HEK293 (cell line): Measurements from ENCODE around the gene FTO.

Source experiments
- AEBP2 ChIP-seq: fragments of 450-650 bp; formaldehyde crosslinking; IDR thresholded peaks from 2 replicates; pipeline ENCODE4 v1.5.1; 2016; ENCODE audit warnings: missing biosample characterization, missing genetic modification characterization, borderline replicate concordance
- GLIS1 ChIP-seq: fragments of 450-650 bp; formaldehyde crosslinking; IDR thresholded peaks from 2 replicates; pipeline ENCODE4 v1.5.1; 2016; ENCODE audit warnings: missing biosample characterization, missing genetic modification characterization
- HOXA7 ChIP-seq: sonication (generic); formaldehyde crosslinking; IDR thresholded peaks from 2 replicates; pipeline ENCODE4 v1.8.1; 2022; ENCODE audit warnings: missing genetic modification reagents, borderline replicate concordance
- HOXC10 ChIP-seq: sonication (generic); formaldehyde crosslinking; IDR thresholded peaks from 2 replicates; pipeline ENCODE4 v1.8.1; 2023; ENCODE audit warnings: mild to moderate bottlenecking, missing genetic modification reagents
- HOXD13 ChIP-seq: sonication (generic); formaldehyde crosslinking; IDR thresholded peaks from 2 replicates; pipeline ENCODE4 v1.8.0; 2022; ENCODE audit warnings: missing genetic modification reagents, borderline replicate concordance
- IKZF3 ChIP-seq: fragments of 450-650 bp; IDR thresholded peaks from 2 replicates; pipeline ENCODE4 v1.5.0; 2018; ENCODE audit warnings: missing biosample characterization, mild to moderate bottlenecking, missing genetic modification characterization, moderate library complexity
- KLF16 ChIP-seq: fragments of 450-650 bp; formaldehyde crosslinking; IDR thresholded peaks from 2 replicates; pipeline ENCODE4 v1.5.1; 2017; ENCODE audit warnings: missing biosample characterization, missing genetic modification characterization
- KLF9 ChIP-seq: fragments of 450-650 bp; formaldehyde crosslinking; IDR thresholded peaks from 2 replicates; pipeline ENCODE4 v1.5.1; 2016; ENCODE audit warnings: missing biosample characterization, missing genetic modification characterization, low read depth
- OVOL3 ChIP-seq: fragments of 450-650 bp; formaldehyde crosslinking; IDR thresholded peaks from 2 replicates; pipeline ENCODE4 v1.5.1; 2016; ENCODE audit warnings: missing biosample characterization, missing genetic modification characterization
- RBAK ChIP-seq: fragments of 450-650 bp; formaldehyde crosslinking; IDR thresholded peaks from 2 replicates; pipeline ENCODE4 v1.5.1; 2016; ENCODE audit warnings: missing biosample characterization, missing genetic modification characterization
- TCF7L2 ChIP-seq: IDR thresholded peaks from 2 replicates; pipeline ENCODE4 v1.6.1; 2011; ENCODE audit warnings: low read depth, mild to moderate bottlenecking, inconsistent platforms, low read length, moderate library complexity, borderline replicate concordance
- YY2 ChIP-seq: fragments of 450-650 bp; formaldehyde crosslinking; IDR thresholded peaks from 2 replicates; pipeline ENCODE4 v1.5.1; 2016; ENCODE audit warnings: missing biosample characterization, missing genetic modification characterization
- ZBTB7A ChIP-seq: fragments of 450-650 bp; formaldehyde crosslinking; IDR thresholded peaks from 2 replicates; pipeline ENCODE4 v1.5.1; 2016; ENCODE audit warnings: low read depth, missing biosample characterization, missing genetic modification characterization
- ZFHX2 ChIP-seq: fragments of 450-650 bp; formaldehyde crosslinking; conservative IDR thresholded peaks from 2 replicates; pipeline ENCODE4 v1.5.1; 2016; ENCODE audit warnings: missing biosample characterization, missing genetic modification characterization
- ZFP69B ChIP-seq: fragments of 450-650 bp; formaldehyde crosslinking; IDR thresholded peaks from 2 replicates; pipeline ENCODE4 v1.5.1; 2016; ENCODE audit warnings: missing biosample characterization, missing genetic modification characterization
- ZNF114 ChIP-seq: fragments of 450-650 bp; formaldehyde crosslinking; IDR thresholded peaks from 2 replicates; pipeline ENCODE4 v1.5.0; 2017; ENCODE audit warnings: missing biosample characterization, missing genetic modification characterization
- ZNF146 ChIP-seq: fragments of 450-650 bp; formaldehyde crosslinking; IDR thresholded peaks from 2 replicates; pipeline ENCODE4 v1.5.1; 2016; ENCODE audit warnings: missing biosample characterization, missing genetic modification characterization
- ZNF169 ChIP-seq: fragments of 450-650 bp; formaldehyde crosslinking; IDR thresholded peaks from 2 replicates; pipeline ENCODE4 v1.5.1; 2016; ENCODE audit warnings: missing biosample characterization, missing genetic modification characterization
- ZNF19 ChIP-seq: fragments of 450-650 bp; formaldehyde crosslinking; IDR thresholded peaks from 2 replicates; pipeline ENCODE4; 2016; ENCODE audit warnings: missing biosample characterization, missing genetic modification characterization, low read depth
- ZNF202 ChIP-seq: fragments of 450-650 bp; formaldehyde crosslinking; IDR thresholded peaks from 2 replicates; pipeline ENCODE4 v1.5.1; 2016; ENCODE audit warnings: missing biosample characterization, missing genetic modification characterization, borderline replicate concordance
- ZNF221 ChIP-seq: fragments of 450-650 bp; formaldehyde crosslinking; IDR thresholded peaks from 2 replicates; pipeline ENCODE4 v1.5.1; 2017; ENCODE audit warnings: missing biosample characterization, missing genetic modification characterization, borderline replicate concordance
- ZNF239 ChIP-seq: fragments of 450-650 bp; formaldehyde crosslinking; IDR thresholded peaks from 2 replicates; pipeline ENCODE4 v1.5.1; 2016; ENCODE audit warnings: missing biosample characterization, missing genetic modification characterization
- ZNF335 ChIP-seq: fragments of 450-650 bp; formaldehyde crosslinking; conservative IDR thresholded peaks from 2 replicates; pipeline ENCODE4 v1.5.1; 2016; ENCODE audit warnings: missing biosample characterization, missing genetic modification characterization
- ZNF354C ChIP-seq: fragments of 450-650 bp; formaldehyde crosslinking; IDR thresholded peaks from 2 replicates; pipeline ENCODE4 v1.5.1; 2016; ENCODE audit warnings: missing biosample characterization, missing genetic modification characterization, low read depth, borderline replicate concordance
- ZNF473 ChIP-seq: fragments of 450-650 bp; formaldehyde crosslinking; IDR thresholded peaks from 2 replicates; pipeline ENCODE4 v1.5.1; 2017; ENCODE audit warnings: missing biosample characterization, missing genetic modification characterization
- ZNF48 ChIP-seq: fragments of 450-650 bp; formaldehyde crosslinking; IDR thresholded peaks from 2 replicates; pipeline ENCODE4 v1.5.1; 2016; ENCODE audit warnings: missing biosample characterization, missing genetic modification characterization
- ZNF521 ChIP-seq: fragments of 450-650 bp; formaldehyde crosslinking; IDR thresholded peaks from 2 replicates; pipeline ENCODE4 v1.5.1; 2017; ENCODE audit warnings: missing biosample characterization, mild to moderate bottlenecking, missing genetic modification characterization
- ZNF561 ChIP-seq: fragments of 450-650 bp; IDR thresholded peaks from 2 replicates; pipeline ENCODE4 v1.5.1; 2018; ENCODE audit warnings: missing biosample characterization, missing genetic modification characterization, borderline replicate concordance
- ZNF600 ChIP-seq: fragments of 450-650 bp; formaldehyde crosslinking; IDR thresholded peaks from 2 replicates; pipeline ENCODE4 v1.5.1; 2016; ENCODE audit warnings: missing biosample characterization, missing genetic modification characterization
- ZNF623 ChIP-seq: fragments of 450-650 bp; formaldehyde crosslinking; IDR thresholded peaks from 2 replicates; pipeline ENCODE4 v1.5.1; 2016; ENCODE audit warnings: missing biosample characterization, missing genetic modification characterization
- ZNF677 ChIP-seq: fragments of 450-650 bp; IDR thresholded peaks from 2 replicates; pipeline ENCODE4 v1.5.0; 2018; ENCODE audit warnings: missing biosample characterization, mild to moderate bottlenecking, missing genetic modification characterization, moderate library complexity
- ZNF707 ChIP-seq: fragments of 450-650 bp; formaldehyde crosslinking; IDR thresholded peaks from 2 replicates; pipeline ENCODE4 v1.5.1; 2016; ENCODE audit warnings: missing biosample characterization, missing genetic modification characterization
- ZNF747 ChIP-seq: fragments of 450-650 bp; formaldehyde crosslinking; IDR thresholded peaks from 2 replicates; pipeline ENCODE4 v1.5.1; 2016; ENCODE audit warnings: missing biosample characterization, missing genetic modification characterization
- ZNF777 ChIP-seq: fragments of 450-650 bp; formaldehyde crosslinking; IDR thresholded peaks from 2 replicates; pipeline ENCODE4 v1.5.1; 2017; ENCODE audit warnings: missing biosample characterization, missing genetic modification characterization, borderline replicate concordance
- ZNF785 ChIP-seq: fragments of 450-650 bp; formaldehyde crosslinking; IDR thresholded peaks from 2 replicates; pipeline ENCODE4 v1.5.1; 2016; ENCODE audit warnings: missing biosample characterization, missing genetic modification characterization
- ZNF792 ChIP-seq: fragments of 450-650 bp; formaldehyde crosslinking; IDR thresholded peaks from 2 replicates; pipeline ENCODE4 v1.5.1; 2016; ENCODE audit warnings: missing biosample characterization, missing genetic modification characterization
- ZNF843 ChIP-seq: fragments of 450-650 bp; formaldehyde crosslinking; IDR thresholded peaks from 2 replicates; pipeline ENCODE4 v1.5.1; 2016; ENCODE audit warnings: missing biosample characterization, missing genetic modification characterization
- ZXDB ChIP-seq: fragments of 450-650 bp; formaldehyde crosslinking; IDR thresholded peaks from 2 replicates; pipeline ENCODE4 v1.5.1; 2016; ENCODE audit warnings: missing biosample characterization, missing genetic modification characterization
- TF ChIP-seq, protein P1 (sequence below): fragments of 450-650 bp; formaldehyde crosslinking; IDR thresholded peaks from 2 replicates; pipeline ENCODE4 v1.5.1; 2017; ENCODE audit warnings: missing biosample characterization, missing genetic modification characterization
- TF ChIP-seq, protein P2 (sequence below): fragments of 450-650 bp; formaldehyde crosslinking; IDR thresholded peaks from 2 replicates; pipeline ENCODE4 v1.5.1; 2016; ENCODE audit warnings: missing biosample characterization, missing genetic modification characterization

Gene FTO

DNA sequence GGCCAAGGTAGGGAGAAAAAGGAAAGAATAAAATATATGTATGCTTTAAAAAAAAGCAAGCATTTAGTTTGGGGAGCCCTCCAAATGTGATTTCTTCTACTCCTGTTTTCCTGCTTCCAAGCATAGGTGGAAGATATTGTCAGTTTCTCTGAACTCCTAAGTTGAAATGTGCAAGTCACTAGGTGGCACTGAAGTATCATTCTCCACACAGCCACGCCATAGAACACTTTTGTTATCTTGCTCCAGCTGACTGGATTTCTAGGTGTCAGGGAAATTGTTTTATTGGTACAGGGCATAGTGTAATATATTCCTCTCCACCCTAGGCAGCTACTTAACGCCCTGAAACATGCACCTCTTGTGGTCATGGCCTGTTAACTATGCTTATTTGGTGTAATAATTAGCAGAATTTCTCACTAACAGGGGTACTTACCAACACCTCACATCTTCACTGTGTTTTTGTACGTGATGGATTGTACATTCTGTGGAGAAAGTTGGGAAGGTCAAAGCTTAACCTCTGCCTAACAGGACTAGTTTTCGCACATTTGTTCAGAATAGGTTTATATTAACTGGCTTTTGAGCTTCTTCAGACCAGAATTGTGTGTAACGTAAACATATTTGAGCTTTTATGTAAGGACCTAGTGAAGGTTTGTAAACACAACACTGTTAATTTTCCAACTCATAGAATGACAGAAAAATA is 69.3 kb downstream of the FTO start (continued):
- TF ChIP-seq ZXDB (tag by site-specific recombination) (peak; percentile 82), OVOL3 (no peak; the same call in 1 of the 2 replicates), ZNF48 (tag by site-specific recombination) (no peak), ZNF561 (tag by site-specific recombination) (peak; percentile 55; the same call in 1 of the 2 replicates), ZNF473 (tag by site-specific recombination) (no peak), HOXA7 (CRISPR knock-in tag) (no peak), ZNF777 (no peak), YY2 (tag by site-specific recombination) (no peak), ZNF19 (tag by site-specific recombination) (no peak), TCF7L2 (no peak), ZNF169 (tag by site-specific recombination) (no peak), ZNF114 (tag by site-specific recombination) (no peak), ZNF785 (no peak), GLIS1 (tag by site-specific recombination) (no peak), AEBP2 (tag by site-specific recombination) (no peak), ZNF221 (tag by site-specific recombination) (no peak), HOXC10 (no peak), IKZF3 (tag by site-specific recombination) (peak; percentile 94), ZBTB7A (no peak), ZFP69B (tag by site-specific recombination) (no peak), ZNF843 (tag by site-specific recombination) (peak; percentile 74), ZNF707 (tag by site-specific recombination) (no peak), ZNF521 (tag by site-specific recombination) (no peak), ZNF146 (tag by site-specific recombination) (no peak), RBAK (tag by site-specific recombination) (no peak), ZFHX2 (tag by site-specific recombination) (no peak), KLF16 (no peak), ZNF202 (no peak), ZNF792 (tag by site-specific recombination) (no peak), ZNF335 (tag by site-specific recombination) (no peak), ZNF747 (tag by site-specific recombination) (no peak), ZNF354C (tag by site-specific recombination) (no peak), KLF9 (tag by site-specific recombination) (no peak), ZNF677 (no peak), ZNF623 (tag by site-specific recombination) (no peak), HOXD13 (CRISPR knock-in tag) (no peak), ZNF239 (tag by site-specific recombination) (no peak), ZNF600 (tag by site-specific recombination) (0 out of 2 replicates have a peak, but pooled peaks have one; percentile 38)
- TF ChIP-seq, protein P1, sequence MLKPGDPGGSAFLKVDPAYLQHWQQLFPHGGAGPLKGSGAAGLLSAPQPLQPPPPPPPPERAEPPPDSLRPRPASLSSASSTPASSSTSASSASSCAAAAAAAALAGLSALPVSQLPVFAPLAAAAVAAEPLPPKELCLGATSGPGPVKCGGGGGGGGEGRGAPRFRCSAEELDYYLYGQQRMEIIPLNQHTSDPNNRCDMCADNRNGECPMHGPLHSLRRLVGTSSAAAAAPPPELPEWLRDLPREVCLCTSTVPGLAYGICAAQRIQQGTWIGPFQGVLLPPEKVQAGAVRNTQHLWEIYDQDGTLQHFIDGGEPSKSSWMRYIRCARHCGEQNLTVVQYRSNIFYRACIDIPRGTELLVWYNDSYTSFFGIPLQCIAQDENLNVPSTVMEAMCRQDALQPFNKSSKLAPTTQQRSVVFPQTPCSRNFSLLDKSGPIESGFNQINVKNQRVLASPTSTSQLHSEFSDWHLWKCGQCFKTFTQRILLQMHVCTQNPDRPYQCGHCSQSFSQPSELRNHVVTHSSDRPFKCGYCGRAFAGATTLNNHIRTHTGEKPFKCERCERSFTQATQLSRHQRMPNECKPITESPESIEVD (tag by site-specific recombination): peak; percentile 95
- TF ChIP-seq, protein P2, sequence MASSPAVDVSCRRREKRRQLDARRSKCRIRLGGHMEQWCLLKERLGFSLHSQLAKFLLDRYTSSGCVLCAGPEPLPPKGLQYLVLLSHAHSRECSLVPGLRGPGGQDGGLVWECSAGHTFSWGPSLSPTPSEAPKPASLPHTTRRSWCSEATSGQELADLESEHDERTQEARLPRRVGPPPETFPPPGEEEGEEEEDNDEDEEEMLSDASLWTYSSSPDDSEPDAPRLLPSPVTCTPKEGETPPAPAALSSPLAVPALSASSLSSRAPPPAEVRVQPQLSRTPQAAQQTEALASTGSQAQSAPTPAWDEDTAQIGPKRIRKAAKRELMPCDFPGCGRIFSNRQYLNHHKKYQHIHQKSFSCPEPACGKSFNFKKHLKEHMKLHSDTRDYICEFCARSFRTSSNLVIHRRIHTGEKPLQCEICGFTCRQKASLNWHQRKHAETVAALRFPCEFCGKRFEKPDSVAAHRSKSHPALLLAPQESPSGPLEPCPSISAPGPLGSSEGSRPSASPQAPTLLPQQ: 0 out of 2 replicates have a peak, but pooled peaks have one; percentile 66
